Measurements from ENCODE around the gene DYDC1.

DYDC1 gene

DNA sequence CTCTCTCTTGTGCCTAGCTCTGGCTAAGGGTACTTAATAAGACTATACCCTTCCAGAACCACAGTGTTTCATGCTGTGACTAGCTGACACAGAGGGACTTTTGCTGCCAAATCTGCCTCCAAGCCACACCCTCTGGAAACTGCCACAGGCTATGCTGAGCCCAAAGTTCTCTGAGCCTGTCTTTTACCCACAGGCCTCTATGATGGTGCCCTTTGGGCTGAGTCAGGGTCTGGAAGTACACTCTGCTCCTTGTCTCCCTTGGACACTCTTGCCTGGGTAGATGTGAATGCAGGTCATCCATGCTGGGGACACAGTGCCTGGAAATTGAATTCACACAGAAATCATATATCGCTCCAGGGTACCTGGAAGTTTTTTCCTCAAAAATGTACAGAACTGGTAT is 22.6 kb downstream of the DYDC1 start:
- Histone ChIP-seq H3K27me3 (ENCODE audit: insufficient read depth, low read depth, severe bottlenecking) (no peaks in the 10 kb centered on the region), H3K9me3 (ENCODE audit: severe bottlenecking) (no peaks in the 10 kb centered on the region), H3K27ac (no peak overlapping the region), H3K36me3 (no peaks in the 10 kb centered on the region), H3K4me3 (ENCODE audit: low read depth, low read length) (no peak overlapping the region)
- DNase-seq: no peak
- TF ChIP-seq, protein P1, sequence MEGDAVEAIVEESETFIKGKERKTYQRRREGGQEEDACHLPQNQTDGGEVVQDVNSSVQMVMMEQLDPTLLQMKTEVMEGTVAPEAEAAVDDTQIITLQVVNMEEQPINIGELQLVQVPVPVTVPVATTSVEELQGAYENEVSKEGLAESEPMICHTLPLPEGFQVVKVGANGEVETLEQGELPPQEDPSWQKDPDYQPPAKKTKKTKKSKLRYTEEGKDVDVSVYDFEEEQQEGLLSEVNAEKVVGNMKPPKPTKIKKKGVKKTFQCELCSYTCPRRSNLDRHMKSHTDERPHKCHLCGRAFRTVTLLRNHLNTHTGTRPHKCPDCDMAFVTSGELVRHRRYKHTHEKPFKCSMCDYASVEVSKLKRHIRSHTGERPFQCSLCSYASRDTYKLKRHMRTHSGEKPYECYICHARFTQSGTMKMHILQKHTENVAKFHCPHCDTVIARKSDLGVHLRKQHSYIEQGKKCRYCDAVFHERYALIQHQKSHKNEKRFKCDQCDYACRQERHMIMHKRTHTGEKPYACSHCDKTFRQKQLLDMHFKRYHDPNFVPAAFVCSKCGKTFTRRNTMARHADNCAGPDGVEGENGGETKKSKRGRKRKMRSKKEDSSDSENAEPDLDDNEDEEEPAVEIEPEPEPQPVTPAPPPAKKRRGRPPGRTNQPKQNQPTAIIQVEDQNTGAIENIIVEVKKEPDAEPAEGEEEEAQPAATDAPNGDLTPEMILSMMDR (IDR thresholded peaks at IDR 0.05; ENCODE audit: low read depth, low read length): no peak

DNA sequence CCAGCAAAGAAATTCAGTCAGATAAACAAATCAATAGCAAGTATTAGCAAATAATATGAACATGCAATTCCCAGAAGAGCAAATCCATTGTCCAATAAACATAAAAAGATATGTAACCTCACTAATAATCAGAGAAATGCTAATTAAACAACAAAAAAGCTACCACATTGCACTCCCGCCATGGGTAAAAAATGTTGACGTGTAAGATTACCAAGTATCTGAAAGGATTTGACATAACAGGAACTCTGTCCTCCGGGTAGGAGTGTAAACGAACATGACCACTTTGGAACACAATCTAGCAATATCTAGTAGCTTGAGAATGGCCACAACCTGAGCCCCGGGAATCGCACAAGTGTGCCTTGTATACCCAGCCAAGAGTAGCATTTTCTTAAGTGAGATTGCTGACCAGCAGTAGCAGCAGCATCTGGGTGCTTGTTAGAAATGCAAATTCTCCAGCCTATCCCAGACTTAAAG is 31.6 kb downstream of the DYDC1 start:
- Histone ChIP-seq H3K36me3 (no peaks in the 10 kb centered on the region), H3K4me3 (ENCODE audit: low read depth, low read length) (no peak overlapping the region), H3K9me3 (ENCODE audit: severe bottlenecking) (no peaks in the 10 kb centered on the region), H3K27me3 (ENCODE audit: insufficient read depth, low read depth, severe bottlenecking) (no peaks in the 10 kb centered on the region), H3K27ac (no peak overlapping the region)
- no peak for DNase-seq
- TF ChIP-seq, protein P1 (IDR thresholded peaks at IDR 0.05; ENCODE audit: low read depth, low read length): no peak

DNA sequence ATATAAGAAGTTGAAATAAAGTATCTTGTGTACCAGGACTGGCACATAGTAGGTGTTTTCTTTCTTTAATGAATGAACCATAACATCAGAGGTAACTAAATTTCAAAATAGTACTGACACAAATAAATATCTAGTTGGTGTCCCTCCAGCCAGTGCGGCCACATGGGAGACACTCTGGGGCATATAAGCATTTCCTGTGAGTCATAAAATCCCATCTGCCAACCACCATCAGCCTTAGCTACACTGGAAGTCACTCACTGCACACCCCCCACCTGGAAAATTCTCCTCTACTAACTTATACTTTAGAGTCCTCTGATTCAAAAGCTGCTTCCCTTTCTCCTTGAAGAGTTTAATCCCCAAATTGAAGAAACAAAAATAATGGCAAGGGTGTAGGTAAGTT is 32.5 kb downstream of the DYDC1 start:
- Histone ChIP-seq H3K27ac (no peak overlapping the region), H3K9me3 (ENCODE audit: severe bottlenecking) (no peaks in the 10 kb centered on the region), H3K27me3 (ENCODE audit: insufficient read depth, low read depth, severe bottlenecking) (no peaks in the 10 kb centered on the region), H3K36me3 (no peaks in the 10 kb centered on the region), H3K4me3 (ENCODE audit: low read depth, low read length) (no peak overlapping the region)
- TF ChIP-seq, protein P1 (IDR thresholded peaks at IDR 0.05; ENCODE audit: low read depth, low read length): no peak
- no peak for DNase-seq

DNA sequence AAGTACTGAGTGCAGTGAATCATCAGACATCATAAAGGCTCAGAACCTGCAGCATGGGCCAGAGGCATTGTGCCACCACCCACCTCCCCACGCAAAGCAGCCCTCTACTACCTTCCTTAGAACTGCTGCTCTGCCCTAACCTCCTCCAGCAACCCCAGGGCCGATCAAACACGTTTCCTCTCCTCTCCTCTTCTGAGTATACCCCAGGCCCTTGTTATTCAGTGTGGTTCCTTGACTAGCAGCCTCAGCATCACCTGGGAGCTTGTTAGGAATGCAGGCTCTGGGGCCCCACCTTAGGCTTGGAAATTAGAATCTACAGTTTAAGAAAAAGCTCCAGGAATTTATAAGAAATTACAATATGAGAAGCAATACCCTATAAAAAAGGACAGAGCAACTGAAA is 33.2 kb downstream of the DYDC1 start:
- TF ChIP-seq, protein P1 (IDR thresholded peaks at IDR 0.05; ENCODE audit: low read depth, low read length): no peak
- no peaks in the 10 kb centered on the region for H3K27me3 ChIP-seq (ENCODE audit: insufficient read depth, low read depth, severe bottlenecking)
- no peaks in the 10 kb centered on the region for H3K9me3 ChIP-seq (ENCODE audit: severe bottlenecking)
- H3K4me3 ChIP-seq (ENCODE audit: low read depth, low read length): no peak overlapping the region
- H3K27ac ChIP-seq: no peak overlapping the region
- H3K36me3 ChIP-seq: no peaks in the 10 kb centered on the region
- no peak for DNase-seq

DNA sequence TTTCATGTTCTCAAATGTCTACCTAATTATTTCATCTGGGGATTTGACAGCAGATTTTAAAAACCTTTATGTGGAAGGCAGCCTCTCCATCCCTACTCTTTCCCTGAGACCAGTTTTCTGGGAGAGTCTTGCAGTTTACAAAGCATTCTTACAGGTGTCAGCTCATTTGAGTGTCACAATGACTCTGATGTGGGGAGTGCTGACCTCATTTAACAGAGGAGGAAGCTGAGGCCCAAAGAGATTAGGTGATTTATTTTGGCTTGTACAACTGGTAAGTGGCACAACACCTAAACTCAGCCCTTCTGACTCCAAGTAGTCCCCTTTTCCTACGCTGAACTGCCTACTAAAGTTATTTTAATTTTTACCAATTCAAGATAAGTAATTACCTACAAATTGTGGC is 33.8 kb downstream of the DYDC1 start:
- TF ChIP-seq, protein P1 (IDR thresholded peaks at IDR 0.05; ENCODE audit: low read depth, low read length): no peak
- Histone ChIP-seq H3K4me3 (ENCODE audit: low read depth, low read length) (no peak overlapping the region), H3K9me3 (ENCODE audit: severe bottlenecking) (no peaks in the 10 kb centered on the region), H3K27ac (no peak overlapping the region), H3K27me3 (ENCODE audit: insufficient read depth, low read depth, severe bottlenecking) (no peaks in the 10 kb centered on the region), H3K36me3 (no peaks in the 10 kb centered on the region)
- DNase-seq: no peak

DNA sequence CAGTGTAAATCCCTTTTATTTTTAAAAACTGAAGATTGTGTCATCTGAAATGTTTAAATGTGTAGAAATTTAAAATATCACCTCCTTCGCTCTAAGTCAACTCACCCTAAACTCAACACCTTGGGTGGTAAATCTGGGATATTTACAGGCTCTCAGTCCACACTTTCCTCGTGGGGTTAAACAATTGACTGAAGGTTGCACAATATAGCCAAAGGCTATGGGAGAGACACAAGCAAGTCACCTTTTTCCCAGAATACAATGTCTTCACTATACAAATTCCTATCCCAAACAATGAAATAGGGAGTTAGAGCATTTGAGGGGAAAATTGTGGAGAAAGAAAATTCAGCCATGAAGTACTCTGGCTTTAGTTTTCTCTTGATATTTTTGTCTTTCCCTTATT is 34.4 kb downstream of the DYDC1 start:
- no peaks in the 10 kb centered on the region for H3K9me3 ChIP-seq (ENCODE audit: severe bottlenecking)

More for the DNA sequence above, 34.4 kb downstream of the DYDC1 start:
- Histone ChIP-seq H3K27ac (no peak overlapping the region), H3K4me3 (ENCODE audit: low read depth, low read length) (no peak overlapping the region), H3K36me3 (no peaks in the 10 kb centered on the region), H3K27me3 (ENCODE audit: insufficient read depth, low read depth, severe bottlenecking) (no peaks in the 10 kb centered on the region)
- TF ChIP-seq, protein P1 (IDR thresholded peaks at IDR 0.05; ENCODE audit: low read depth, low read length): no peak
- DNase-seq: no peak

Measured in WERI-Rb-1 (cell line).